Measurements from ENCODE around the gene COL18A1. TPM values are rescaled to one million over a fixed set of nuclear protein-coding genes. Genes with fewer than 3 reads are reported as not detected.
"Not testable (repeated sequence)": the region's sequence is repeated elsewhere in the genome, so short reads cannot be mapped to it uniquely, and the experiment has no call there.

COL18A1 gene
- total RNA-seq, 4 donors from 2014 or later = 19.3 to 121 (median 23.3) TPM

GRCh38 chr21:45359451-45360217, 45.3 kb upstream of the COL18A1 start:
- no peak overlapping the region for H3K4me3 ChIP-seq
- DNase-seq = no peak
- TF ChIP-seq CTCF (IDR thresholded peaks at IDR 0.05) (no peak), EP300 (IDR thresholded peaks at IDR 0.05; ENCODE audit: low read depth) (no peak), POLR2A (IDR thresholded peaks at IDR 0.05) (no peak), POLR2AphosphoS5 (IDR thresholded peaks at IDR 0.05) (no peak)
- H3K36me3 ChIP-seq = no peaks in the 10 kb centered on the region
- peaks cover 4 to 8% (median 6%) of the 10 kb centered on the region in 4 donors for H3K4me1 ChIP-seq
- H3K27ac ChIP-seq = no peak overlapping the region
- in situ Hi-C loops (cut with MboI; ENCODE audit: low pct_ligation_motif_present in 1 of 4, low pct_unique_long_range_greater_than_20kb in 1 of 4, low sequenced_read_pairs in 3 of 4) (loop anchor here in 1 of 4 donors (10.0 kb wide), 1 partner anchor 65 kb away; no protein-coding TSS in a partner anchor), intact Hi-C loops (cut with DNase I; ENCODE audit: low total_unique reads) (no loop called here)
- H3K9me3 ChIP-seq = no peaks in the 10 kb centered on the region
- H3K27me3 ChIP-seq = no peaks in the 10 kb centered on the region
- 83 to 88% methylated on average over 4 to 26 of the region's 26 CpGs for WGBS, 2 donors (ENCODE audit: low coverage in 1 of 2)

- peaks cover 4 to 15% (median 7%) of the 10 kb centered on the region in 4 donors for H3K4me1 ChIP-seq
- no peak overlapping the region for H3K27ac ChIP-seq
- H3K9me3 ChIP-seq = no peaks in the 10 kb centered on the region
- H3K27me3 ChIP-seq = no peaks in the 10 kb centered on the region
- TF ChIP-seq EP300 (IDR thresholded peaks at IDR 0.05; ENCODE audit: low read depth) (no peak), POLR2A (IDR thresholded peaks at IDR 0.05) (no peak), CTCF (IDR thresholded peaks at IDR 0.05) (no peak), POLR2AphosphoS5 (IDR thresholded peaks at IDR 0.05) (no peak)
- DNase-seq = no peak
- WGBS, 2 donors (ENCODE audit: low coverage in 1 of 2) = 81% methylated on average over 27 of the region's 29 CpGs; no CpG with 5 or more reads in 1 of the 2 donors
- intact Hi-C loops (cut with DNase I; ENCODE audit: low total_unique reads) (no loop called here), in situ Hi-C loops (cut with MboI; ENCODE audit: low pct_ligation_motif_present in 1 of 4, low pct_unique_long_range_greater_than_20kb in 1 of 4, low sequenced_read_pairs in 3 of 4) (no loop called here)
- no peaks in the 10 kb centered on the region for H3K36me3 ChIP-seq
- no peak overlapping the region for H3K4me3 ChIP-seq
These were observed 43.6 kb upstream of the COL18A1 start for GRCh38 chr21:45361033-45361997.

GRCh38 chr21:45362077-45362747, 42.8 kb upstream of the COL18A1 start:
- intact Hi-C loops (cut with DNase I; ENCODE audit: low total_unique reads) (no loop called here), in situ Hi-C loops (cut with MboI; ENCODE audit: low pct_ligation_motif_present in 1 of 4, low pct_unique_long_range_greater_than_20kb in 1 of 4, low sequenced_read_pairs in 3 of 4) (no loop called here)
- no peak for TF ChIP-seq CTCF (IDR thresholded peaks at IDR 0.05)
- H3K4me1 ChIP-seq = peaks cover 4 to 19% (median 7%) of the 10 kb centered on the region in 4 donors
- no peaks in the 10 kb centered on the region for H3K27me3 ChIP-seq
- no peaks in the 10 kb centered on the region for H3K36me3 ChIP-seq
- no peak overlapping the region for H3K4me3 ChIP-seq
- H3K27ac ChIP-seq = no peak overlapping the region
- DNase-seq = no peak
- WGBS, 2 donors (ENCODE audit: low coverage in 1 of 2) = 82% methylated on average over 15 of the region's 15 CpGs; no CpG with 5 or more reads in 1 of the 2 donors
- no peaks in the 10 kb centered on the region for H3K9me3 ChIP-seq

GRCh38 chr21:45362748-45363145, 42.2 kb upstream of the COL18A1 start:
- intact Hi-C loops (cut with DNase I; ENCODE audit: low total_unique reads) (no loop called here), in situ Hi-C loops (cut with MboI; ENCODE audit: low pct_ligation_motif_present in 1 of 4, low pct_unique_long_range_greater_than_20kb in 1 of 4, low sequenced_read_pairs in 3 of 4) (no loop called here)
- no peaks in the 10 kb centered on the region for H3K36me3 ChIP-seq
- H3K9me3 ChIP-seq = no peaks in the 10 kb centered on the region
- no peak overlapping the region for H3K27ac ChIP-seq
- no peak for DNase-seq
- 86% methylated on average over 9 of the region's 14 CpGs; no CpG with 5 or more reads in 1 of the 2 donors for WGBS, 2 donors (ENCODE audit: low coverage in 1 of 2)
- no peak overlapping the region for H3K4me3 ChIP-seq
- no peaks in the 10 kb centered on the region for H3K27me3 ChIP-seq
- TF ChIP-seq POLR2AphosphoS5 (IDR thresholded peaks at IDR 0.05) = no peak
- no peak for TF ChIP-seq CTCF (IDR thresholded peaks at IDR 0.05)
- TF ChIP-seq EP300 (IDR thresholded peaks at IDR 0.05; ENCODE audit: low read depth) = no peak
- TF ChIP-seq POLR2A (IDR thresholded peaks at IDR 0.05) = no peak
- peaks cover 4 to 21% (median 7%) of the 10 kb centered on the region in 4 donors for H3K4me1 ChIP-seq

GRCh38 chr21:45363272-45363671, 41.7 kb upstream of the COL18A1 start:
- H3K27ac ChIP-seq = peak overlapping the region; percentile 87 to 90 (median 88)
- H3K27me3 ChIP-seq; H3K9me3 ChIP-seq; in situ Hi-C loops (cut with MboI; ENCODE audit: low pct_ligation_motif_present in 1 of 4, low pct_unique_long_range_greater_than_20kb in 1 of 4, low sequenced_read_pairs in 3 of 4); H3K4me3 ChIP-seq; intact Hi-C loops (cut with DNase I; ENCODE audit: low total_unique reads); DNase-seq; H3K36me3 ChIP-seq: not testable (repeated sequence)
- WGBS, 2 donors (ENCODE audit: low coverage in 1 of 2) = 85 to 91% methylated on average over 9 to 19 of the region's 19 CpGs
- peaks cover 4 to 21% (median 7%) of the 10 kb centered on the region in 4 donors for H3K4me1 ChIP-seq

All from transverse colon (tissue), 4 donors.